ENCODE measurements around the gene AFAP1L1. TPM values are rescaled to one million over a fixed set of nuclear protein-coding genes. Genes with fewer than 3 reads are reported as not detected.

AFAP1L1 gene
- total and polyA plus RNA-seq, 10 of the 15 experiments (the other 5 are each of a cell fraction or from before 2014, with no cell fraction given) = 0.11 TPM; not detected in 9

- 10% methylated on average over 13 of the region's 13 CpGs for WGBS (ENCODE audit: insufficient coverage, insufficient replicate concordance, low lambda C conversion rate, missing lambda C conversion rate)
- no TSS peak for BruUV-seq (replicated peaks)
- Histone ChIP-seq H3K9ac (ENCODE audit: control insufficient read depth, insufficient read depth, low read length) (no peak overlapping the region), H4K20me1 (ENCODE audit: control insufficient read depth, insufficient read depth) (no peaks in the 10 kb centered on the region), H3K27me3 (replicated peaks in 1 of 2; ENCODE audit: control insufficient read depth in 2 of 2, insufficient read depth in 2 of 2, low read length in 1 of 2) (no peaks in the 10 kb centered on the region; a peak in 1 of 4 replicates), H2AFZ (ENCODE audit: control insufficient read depth, low read depth, low read length) (0 out of 2 replicates have a peak overlapping the region, but pooled peaks have one; percentile 21), H3K79me2 (ENCODE audit: control insufficient read depth, insufficient read depth, low read length) (no peaks in the 10 kb centered on the region), H3K36me3 (ENCODE audit: control insufficient read depth in 2 of 2, insufficient read depth in 2 of 2, low read length in 1 of 2) (no peaks in the 10 kb centered on the region), H3K9me3 (replicated peaks; ENCODE audit: control insufficient read depth, insufficient read depth, low read length) (no peaks in the 10 kb centered on the region), H3K4me2 (ENCODE audit: control insufficient read depth, insufficient read depth) (no peak overlapping the region), H3K4me1 (ENCODE audit: control insufficient read depth, insufficient read depth, low read length) (no peaks in the 10 kb centered on the region), H3K4me3 (no peak overlapping the region), H3K27ac (ENCODE audit: control insufficient read depth, insufficient read depth) (no peak overlapping the region)
- FAIRE-seq (no peak), DNase-seq (ENCODE audit: low read depth, low spot score) (no peak), ATAC-seq (0 out of 3 replicates have a peak, but pooled peaks have one; percentile 29)
- SMC1A ChIA-PET (ENCODE audit: uncharacterized antibody, unreplicated experiment) = interaction anchor here (1.8 kb wide), 1 partner anchor 14 kb away, joined by 4 read pairs; no protein-coding TSS in a partner anchor
- RAD21 ChIA-PET (ENCODE audit: unreplicated experiment) = no interaction called here
- intact Hi-C loops (cut with micrococcal nuclease; ENCODE audit: unreplicated experiment) (no loop called here), in situ Hi-C loops (cut with MboI) (no loop called here)
- TF ChIP-seq RB1 (IDR thresholded peaks at IDR 0.05; ENCODE audit: borderline replicate concordance) = no peak
- no peak for TF ChIP-seq ESRRA (IDR thresholded peaks at IDR 0.05; ENCODE audit: low read length)
- TF ChIP-seq BCLAF1 (IDR thresholded peaks at IDR 0.05) = no peak
- no peak for TF ChIP-seq NFIC (IDR thresholded peaks at IDR 0.05; ENCODE audit: low read depth, low read length)
- no peak for TF ChIP-seq ELK1 (IDR thresholded peaks at IDR 0.05; ENCODE audit: low read depth, low read length)
- no peak for TF ChIP-seq MEF2B (IDR thresholded peaks at IDR 0.05; ENCODE audit: partially characterized antibody, poor library complexity, severe bottlenecking)
- no peak for TF ChIP-seq TCF3 (IDR thresholded peaks at IDR 0.05; ENCODE audit: borderline replicate concordance, insufficient read depth, low read depth, low read length)
- no peak for TF ChIP-seq ZNF384 (IDR thresholded peaks at IDR 0.05; ENCODE audit: borderline replicate concordance, low read depth, low read length)
- TF ChIP-seq PRDM15 (CRISPR knock-in tag; IDR thresholded peaks at IDR 0.05) = no peak
- no peak for TF ChIP-seq SMAD5 (IDR thresholded peaks at IDR 0.05; ENCODE audit: low read depth)
- no peak for TF ChIP-seq SMC3 (IDR thresholded peaks at IDR 0.05; ENCODE audit: borderline replicate concordance, low read length)
- no peak for TF ChIP-seq CBFB (IDR thresholded peaks at IDR 0.05; ENCODE audit: low read depth)
- POLR2A ChIA-PET = no interaction called here
- CTCF ChIA-PET = no interaction called here
Measured at GRCh38 chr5:149240354-149240998, 31.2 kb upstream of the AFAP1L1 start.

All from GM12878 (cell line).